Fibroblast of skin of left quadriceps (primary cell): ENCODE data around the gene CAB39L.

Source experiments
- DNase-seq, 2 experiments: peaks; one replicate each; pipeline ENCODE4 v3.0.0-alpha.2; 2013; ENCODE audit warnings: low read depth in 2 of 2

The CAB39L gene

GRCh38 chr13:49441846-49442245 is 2.0 kb downstream of the CAB39L start:
- peak in 1 of 2 experiments; percentile 10 for DNase-seq

GRCh38 chr13:49441312-49441711 is 2.6 kb downstream of the CAB39L start:
- no peak for DNase-seq

- no peak for DNase-seq
These were observed 4.3 kb downstream of the CAB39L start for GRCh38 chr13:49439609-49440008.

GRCh38 chr13:49437705-49438104 is 6.2 kb downstream of the CAB39L start:
- no peak for DNase-seq

- peak; percentile 15 to 20 for DNase-seq
These were observed 7.0 kb downstream of the CAB39L start for GRCh38 chr13:49436890-49437289.

GRCh38 chr13:49435992-49436391 is 7.9 kb downstream of the CAB39L start:
- DNase-seq, result no peak

GRCh38 chr13:49429121-49429520 is 14.7 kb downstream of the CAB39L start:
- no peak for DNase-seq

- no peak for DNase-seq
These were observed 15.7 kb downstream of the CAB39L start for GRCh38 chr13:49428041-49428763.

- DNase-seq, result no peak
These were observed 19.8 kb downstream of the CAB39L start for GRCh38 chr13:49424011-49424560.

GRCh38 chr13:49421391-49421790 is 22.5 kb downstream of the CAB39L start:
- no peak for DNase-seq

- DNase-seq, result no peak
These were observed 24.6 kb downstream of the CAB39L start for GRCh38 chr13:49419276-49419675.

GRCh38 chr13:49418206-49418605 is 25.7 kb downstream of the CAB39L start:
- no peak for DNase-seq

GRCh38 chr13:49417161-49417560 is 26.7 kb downstream of the CAB39L start:
- no peak for DNase-seq

- DNase-seq, result no peak
These were observed 31.1 kb downstream of the CAB39L start for GRCh38 chr13:49412749-49413148.

GRCh38 chr13:49411353-49411752 is 32.5 kb downstream of the CAB39L start:
- DNase-seq, result no peak

- DNase-seq, result no peak
These were observed 33.4 kb downstream of the CAB39L start for GRCh38 chr13:49410477-49410876.

GRCh38 chr13:49410006-49410405 is 33.9 kb downstream of the CAB39L start:
- DNase-seq, result no peak

- DNase-seq, result no peak
These were observed 34.9 kb downstream of the CAB39L start for GRCh38 chr13:49409008-49409407.

- DNase-seq, result no peak
These were observed 35.9 kb downstream of the CAB39L start for GRCh38 chr13:49407936-49408335.

GRCh38 chr13:49407068-49407467 is 36.8 kb downstream of the CAB39L start:
- DNase-seq, result no peak

GRCh38 chr13:49404703-49405020 is 39.2 kb downstream of the CAB39L start:
- DNase-seq, result no peak

GRCh38 chr13:49403996-49404702 is 39.7 kb downstream of the CAB39L start:
- no peak for DNase-seq
